ENCODE results near the gene XPNPEP3. TPM values are rescaled to one million over a fixed set of nuclear protein-coding genes. Genes with fewer than 3 reads are reported as not detected.

Gene XPNPEP3
- total and polyA plus RNA-seq, 2 of the 4 experiments (the other 2 are of a cell fraction), result 9.3 to 10.9 TPM

GRCh38 chr22:40862013-40862412 is 5.1 kb downstream of the XPNPEP3 start, which contains the start of gene DNAJB7:
Gene DNAJB7, minus strand, starts transcription at chr22:40862113. Its CDS starts 119 bp downstream, at chr22:40861994.
- Histone ChIP-seq H4K5ac (ENCODE audit: low read depth, low read length) (no peak within 1 kb of the TSS), H3K4me2 (ENCODE audit: low read depth, low read length) (peak within 1 kb of the TSS; percentile 36; the same call in 1 of the 2 replicates), H4K8ac (ENCODE audit: low read depth in 2 of 2, low read length in 2 of 2) (peak within 1 kb of the TSS in 1 of 2 experiments; percentile 10; a peak in 1 of 4 replicates), H2BK120ac (ENCODE audit: low read depth, low read length) (no peak within 1 kb of the TSS), H3K27me3 (ENCODE audit: control insufficient read depth, insufficient read depth, low read length) (no peaks in the 10 kb centered on the region), H3K27ac (ENCODE audit: insufficient read depth, low read length) (no peak within 1 kb of the TSS), H2BK20ac (ENCODE audit: low read depth, low read length) (peak within 1 kb of the TSS; percentile 20; the same call in 1 of the 2 replicates), H3K9me1 (ENCODE audit: insufficient read depth, low read length) (peaks cover 4% of the 10 kb centered on the region; the same call in 1 of the 2 replicates), H3K18ac (ENCODE audit: low read depth, low read length) (no peak within 1 kb of the TSS), H2AK5ac (ENCODE audit: low read depth, low read length) (no peak within 1 kb of the TSS), H2BK15ac (ENCODE audit: low read depth, low read length) (no peak within 1 kb of the TSS), H2AK9ac (replicated peaks; ENCODE audit: low read depth, low read length, poor library complexity) (no peak within 1 kb of the TSS), H3K79me1 (ENCODE audit: low read depth in 1 of 2, low read length in 2 of 2) (peaks cover 30 to 73% of the 10 kb centered on the region in 2 experiments), H2AFZ (replicated peaks; ENCODE audit: low read length, poor library complexity) (no peak within 1 kb of the TSS), H3K23ac (ENCODE audit: low read depth, low read length) (no peak within 1 kb of the TSS), H3K4ac (ENCODE audit: low read depth, low read length) (no peak within 1 kb of the TSS), H3K9me3 (ENCODE audit: control insufficient read depth, insufficient read depth, low read length) (no peaks in the 10 kb centered on the region), H3K4me1 (ENCODE audit: control insufficient read depth, insufficient read depth, low read length) (peaks cover 3% of the 10 kb centered on the region), H3K14ac (replicated peaks; ENCODE audit: low read depth, low read length) (no peak within 1 kb of the TSS), H2BK5ac (ENCODE audit: low read depth, low read length, poor library complexity, severe bottlenecking) (peak within 1 kb of the TSS; percentile 23), H3K9ac (ENCODE audit: low read depth, low read length) (no peak within 1 kb of the TSS), H4K20me1 (ENCODE audit: insufficient read depth, low read length) (no peaks in the 10 kb centered on the region; the same call in 1 of the 2 replicates), H3K36me3 (ENCODE audit: control insufficient read depth, insufficient read depth, low read length) (peaks cover 2% of the 10 kb centered on the region), H3K4me3 (ENCODE audit: insufficient read depth, low read depth, low read length) (no peak within 1 kb of the TSS), H3K56ac (ENCODE audit: extremely low read depth, insufficient read depth, low read length) (no peak within 1 kb of the TSS), H4K91ac (ENCODE audit: insufficient read depth, low read depth, low read length) (no peak within 1 kb of the TSS)
- no peak for TF ChIP-seq ELK1 (IDR thresholded peaks at IDR 0.05; ENCODE audit: borderline replicate concordance, low read depth, low read length)
- no peak for TF ChIP-seq USF2 (IDR thresholded peaks at IDR 0.05; ENCODE audit: low read depth, low read length)
- no peak for TF ChIP-seq MAFK (IDR thresholded peaks at IDR 0.05; ENCODE audit: low read depth, low read length)
- no peak for TF ChIP-seq CHD1 (IDR thresholded peaks at IDR 0.05; ENCODE audit: low read depth, low read length)
- no peak for TF ChIP-seq FOS (IDR thresholded peaks at IDR 0.05; ENCODE audit: low read depth, low read length)
- TF ChIP-seq SMC3 (IDR thresholded peaks at IDR 0.05; ENCODE audit: low read depth, low read length), result no peak
- TF ChIP-seq RAD21 (IDR thresholded peaks at IDR 0.05; ENCODE audit: low read length), result no peak
- no peak for TF ChIP-seq RFX5 (IDR thresholded peaks at IDR 0.05; ENCODE audit: low read depth, low read length)
- TF ChIP-seq MAZ (IDR thresholded peaks at IDR 0.05; ENCODE audit: borderline replicate concordance, low read depth, low read length), result no peak
- TF ChIP-seq CTCF (conservative IDR thresholded peaks at IDR 0.05; ENCODE audit: low read depth, low read length), result no peak
- no peak for TF ChIP-seq MXI1 (IDR thresholded peaks at IDR 0.05; ENCODE audit: borderline replicate concordance, low read depth, low read length)
- no peak for TF ChIP-seq NFE2L2 (IDR thresholded peaks at IDR 0.05; ENCODE audit: low read depth, low read length)
- no peak for TF ChIP-seq POLR2A (IDR thresholded peaks at IDR 0.05; ENCODE audit: low read depth, low read length)
- TF ChIP-seq BHLHE40 (IDR thresholded peaks at IDR 0.05; ENCODE audit: low read depth, low read length), result no peak
- no CpG with 5 or more reads among the region's 3 CpGs for WGBS, 2 experiments (ENCODE audit: extremely low coverage in 2 of 2, insufficient read length in 1 of 2)
- ATAC-seq (ENCODE audit: low read depth) (no peak), DNase-seq (no peak)
- dilution Hi-C loops (cut with HindIII; ENCODE audit: low sequenced_read_pairs, unreplicated experiment), result no loop called here
- POLR2A ChIA-PET (ENCODE audit: unreplicated experiment), result no interaction called here
- in situ Hi-C loops (cut with MboI; ENCODE audit: low sequenced_read_pairs), result no loop called here
- intact Hi-C loops (cut with micrococcal nuclease), result no loop called here
- CTCF ChIA-PET, result no interaction called here
- BruUV-seq (replicated peaks), result no TSS peak
